ENCODE measurements around the gene UFD1. TPM values are rescaled to one million over a fixed set of nuclear protein-coding genes. Genes with fewer than 3 reads are reported as not detected.
"Not testable (repeated sequence)": the region's sequence is repeated elsewhere in the genome, so short reads cannot be mapped to it uniquely, and the experiment has no call there.

The UFD1 gene
- total RNA-seq, 4 donors from 2014 or later: 27.9 to 56.1 (median 52.5) TPM

DNA sequence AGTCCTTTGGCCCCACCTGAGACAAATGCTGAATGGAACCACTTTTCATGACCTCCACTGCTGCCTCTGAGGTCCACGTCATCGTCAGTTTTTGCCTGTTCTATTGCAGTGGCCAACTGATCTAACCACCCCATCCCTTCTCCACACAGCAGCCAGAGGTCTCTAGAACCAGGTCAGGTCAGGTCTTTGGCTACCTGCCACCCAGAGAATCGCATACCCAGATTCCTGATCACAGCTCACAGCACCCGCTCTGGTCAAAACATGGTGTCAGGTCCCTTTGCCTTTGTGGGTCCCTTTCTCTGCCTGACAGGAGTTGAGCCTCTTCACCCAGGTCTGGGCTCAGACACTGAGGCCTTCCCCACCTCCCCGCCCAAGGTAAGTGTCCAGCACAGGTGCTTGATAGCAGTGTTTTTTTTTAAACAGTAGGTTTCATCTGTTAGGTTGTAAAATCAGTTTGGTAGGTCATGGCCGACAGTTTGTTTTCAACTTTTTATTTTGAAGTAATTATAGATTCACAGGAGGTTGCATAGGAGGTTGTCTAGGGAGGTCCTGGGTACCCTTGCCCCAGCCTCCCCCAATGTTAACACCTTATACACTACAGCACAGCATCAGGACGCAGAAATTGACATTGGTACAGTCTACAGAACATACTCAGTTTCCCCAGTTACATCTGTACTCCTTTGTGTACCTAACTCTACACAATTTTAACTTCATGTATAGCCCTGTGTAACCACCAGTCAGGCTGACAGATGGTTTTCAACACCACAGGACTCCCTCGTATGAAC, 38.4 kb downstream of the UFD1 start:
- WGBS: 94% methylated on average over 7 of the region's 8 CpGs
- Histone ChIP-seq H3K36me3 (peaks cover 30% of the 10 kb centered on the region), H3K9me3 (no peaks in the 10 kb centered on the region), H3K27ac (no peak overlapping the region), H3K4me3 (no peak overlapping the region), H3K27me3 (no peaks in the 10 kb centered on the region), H3K4me1 (peaks cover 7% of the 10 kb centered on the region)
- DNase-seq (ENCODE audit: low spot score in 2 of 2): no peak
- TF ChIP-seq POLR2A (IDR thresholded peaks at IDR 0.05) (no peak), EP300 (IDR thresholded peaks at IDR 0.05) (no peak), POLR2AphosphoS5 (IDR thresholded peaks at IDR 0.05) (no peak)
- TF ChIP-seq, protein P1, sequence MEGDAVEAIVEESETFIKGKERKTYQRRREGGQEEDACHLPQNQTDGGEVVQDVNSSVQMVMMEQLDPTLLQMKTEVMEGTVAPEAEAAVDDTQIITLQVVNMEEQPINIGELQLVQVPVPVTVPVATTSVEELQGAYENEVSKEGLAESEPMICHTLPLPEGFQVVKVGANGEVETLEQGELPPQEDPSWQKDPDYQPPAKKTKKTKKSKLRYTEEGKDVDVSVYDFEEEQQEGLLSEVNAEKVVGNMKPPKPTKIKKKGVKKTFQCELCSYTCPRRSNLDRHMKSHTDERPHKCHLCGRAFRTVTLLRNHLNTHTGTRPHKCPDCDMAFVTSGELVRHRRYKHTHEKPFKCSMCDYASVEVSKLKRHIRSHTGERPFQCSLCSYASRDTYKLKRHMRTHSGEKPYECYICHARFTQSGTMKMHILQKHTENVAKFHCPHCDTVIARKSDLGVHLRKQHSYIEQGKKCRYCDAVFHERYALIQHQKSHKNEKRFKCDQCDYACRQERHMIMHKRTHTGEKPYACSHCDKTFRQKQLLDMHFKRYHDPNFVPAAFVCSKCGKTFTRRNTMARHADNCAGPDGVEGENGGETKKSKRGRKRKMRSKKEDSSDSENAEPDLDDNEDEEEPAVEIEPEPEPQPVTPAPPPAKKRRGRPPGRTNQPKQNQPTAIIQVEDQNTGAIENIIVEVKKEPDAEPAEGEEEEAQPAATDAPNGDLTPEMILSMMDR (IDR thresholded peaks at IDR 0.05): no peak

DNA sequence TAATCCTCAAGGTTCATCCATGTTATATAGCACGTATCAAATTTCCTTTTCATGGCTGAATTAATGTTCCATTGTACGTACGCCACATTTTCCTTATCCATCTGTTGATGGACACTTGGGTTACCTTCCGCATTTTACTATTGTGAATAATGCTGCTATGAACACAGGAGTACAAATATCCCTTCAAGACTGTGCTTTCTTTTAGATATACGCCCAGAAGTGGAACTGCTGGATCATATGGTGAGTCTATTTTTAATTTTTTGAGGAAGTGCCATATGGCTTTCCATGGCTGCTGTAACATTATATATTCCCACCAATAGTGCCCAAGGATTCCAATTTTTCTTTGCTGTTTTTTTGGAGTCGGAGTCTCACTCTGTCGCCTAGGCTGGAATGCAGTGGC, 40.7 kb downstream of the UFD1 start:
- Histone ChIP-seq H3K27ac (no peak overlapping the region), H3K27me3 (no peaks in the 10 kb centered on the region), H3K4me1 (peaks cover 6% of the 10 kb centered on the region), H3K36me3 (peaks cover 31% of the 10 kb centered on the region), H3K9me3 (no peaks in the 10 kb centered on the region), H3K4me3 (no peak overlapping the region)
- TF ChIP-seq, protein P1 (IDR thresholded peaks at IDR 0.05): no peak
- no peak for TF ChIP-seq POLR2A (IDR thresholded peaks at IDR 0.05)
- no peak for TF ChIP-seq EP300 (IDR thresholded peaks at IDR 0.05)
- TF ChIP-seq POLR2AphosphoS5 (IDR thresholded peaks at IDR 0.05): no peak
- DNase-seq (ENCODE audit: low spot score in 2 of 2): no peak
- WGBS: 66% methylated on average over 7 of the region's 7 CpGs

DNA sequence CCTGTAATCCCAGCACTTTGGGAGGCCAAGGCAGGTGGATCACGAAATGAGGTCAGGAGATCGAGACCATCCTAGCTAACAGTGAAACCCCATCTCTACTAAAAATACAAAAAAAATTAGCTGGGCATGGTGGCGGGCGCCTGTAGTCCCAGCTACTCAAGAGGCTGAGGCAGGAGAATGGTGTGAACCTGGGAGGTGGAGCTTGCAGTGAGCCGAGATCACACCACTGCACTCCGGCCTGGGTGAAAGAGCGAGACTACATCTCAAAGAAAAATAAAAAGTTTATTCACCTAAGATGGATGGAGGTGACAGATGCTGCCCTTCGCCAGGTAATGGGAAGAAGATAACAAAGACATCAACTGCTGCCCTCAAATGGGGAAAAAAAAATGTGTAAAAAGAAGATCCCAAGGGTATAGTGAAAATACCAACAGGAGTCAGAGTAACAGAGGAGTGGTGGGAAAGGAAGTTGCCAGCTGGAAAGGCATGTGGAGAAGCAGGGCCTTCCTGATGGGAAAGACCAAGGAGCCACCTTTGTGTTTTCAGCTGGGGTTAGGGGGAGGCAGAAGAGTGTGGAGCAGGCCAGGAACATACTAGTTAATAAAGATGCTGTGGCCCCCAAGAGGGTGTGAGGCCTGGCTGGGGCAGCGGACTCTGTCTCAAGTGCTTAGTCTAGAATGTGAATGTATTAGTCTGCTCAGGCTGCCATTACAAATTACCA, 42.4 kb downstream of the UFD1 start:
- Histone ChIP-seq H3K36me3 (peaks cover 26% of the 10 kb centered on the region), H3K4me1 (peaks cover 11% of the 10 kb centered on the region)
- not testable (repeated sequence) for DNase-seq (ENCODE audit: low spot score in 2 of 2); H3K27ac ChIP-seq; H3K9me3 ChIP-seq; H3K27me3 ChIP-seq; H3K4me3 ChIP-seq
- 91% methylated on average over 9 of the region's 9 CpGs for WGBS

DNA sequence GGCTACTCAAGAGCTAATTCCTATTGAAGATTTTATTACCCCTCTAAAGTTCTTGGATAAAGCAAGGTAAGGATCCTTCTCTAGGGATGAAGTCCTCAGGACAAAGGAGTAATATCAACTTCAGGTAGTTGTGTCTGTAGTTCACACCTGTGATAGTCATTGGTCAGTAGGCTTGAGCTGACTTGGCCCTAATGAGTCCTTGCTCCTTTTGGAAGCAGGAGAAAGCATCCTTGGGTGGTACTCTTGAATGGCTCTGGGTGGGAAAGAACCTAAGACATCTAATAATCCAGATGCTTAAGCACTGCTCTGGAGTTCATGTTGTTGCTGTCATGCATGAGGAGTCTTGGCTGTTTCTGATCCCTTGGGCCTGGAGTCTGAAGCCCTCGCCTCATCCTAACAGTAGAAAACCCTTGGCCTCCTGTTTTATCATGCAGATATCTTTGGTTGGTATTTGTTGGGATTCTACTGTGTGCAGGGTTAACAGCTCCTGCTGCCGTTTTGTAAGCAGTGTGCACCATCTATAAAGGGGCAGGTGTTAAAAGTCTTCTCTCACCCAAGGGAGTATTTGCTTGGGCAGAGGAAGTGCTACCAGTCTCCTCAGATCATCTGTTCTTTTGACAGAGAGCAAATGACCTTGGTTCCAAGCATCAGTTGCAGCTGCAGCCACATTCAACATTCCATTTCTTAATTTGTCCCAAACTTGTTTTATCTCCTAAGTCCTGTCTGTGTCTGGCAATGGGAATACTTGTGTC, 44.0 kb downstream of the UFD1 start:
- H3K27me3 ChIP-seq: no peaks in the 10 kb centered on the region
- TF ChIP-seq, protein P1 (IDR thresholded peaks at IDR 0.05): no peak
- TF ChIP-seq POLR2AphosphoS5 (IDR thresholded peaks at IDR 0.05) (no peak), EP300 (IDR thresholded peaks at IDR 0.05) (no peak), POLR2A (IDR thresholded peaks at IDR 0.05) (no peak)
- H3K9me3 ChIP-seq: no peaks in the 10 kb centered on the region
- no peak for DNase-seq (ENCODE audit: low spot score in 2 of 2)
- peaks cover 22% of the 10 kb centered on the region for H3K4me1 ChIP-seq
- peaks cover 26% of the 10 kb centered on the region for H3K36me3 ChIP-seq
- 85% methylated on average over 2 of the region's 2 CpGs for WGBS
- no peak overlapping the region for H3K4me3 ChIP-seq
- no peak overlapping the region for H3K27ac ChIP-seq

DNA sequence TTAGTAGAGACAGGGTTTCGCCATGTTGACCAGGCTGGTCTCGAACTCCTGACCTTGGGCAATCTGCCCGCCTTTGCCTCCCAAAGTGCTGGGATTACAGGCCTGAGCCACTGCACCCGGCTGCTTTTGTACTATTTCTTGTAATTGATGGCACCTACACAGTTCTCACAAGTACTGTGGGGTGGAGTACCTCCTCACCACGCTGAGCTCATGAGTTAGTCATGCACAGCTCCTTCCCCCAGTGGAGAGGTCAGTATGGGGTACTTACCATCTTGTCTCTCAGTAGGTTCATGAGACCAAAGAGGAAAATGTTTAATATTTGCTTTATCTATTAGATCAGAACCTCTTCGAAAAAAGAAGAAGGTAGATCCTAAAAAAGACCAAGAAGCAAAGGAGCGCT, 44.6 kb downstream of the UFD1 start:
- H3K4me3 ChIP-seq: no peak overlapping the region
- 95% methylated on average over 7 of the region's 7 CpGs for WGBS
- peaks cover 28% of the 10 kb centered on the region for H3K4me1 ChIP-seq
- H3K9me3 ChIP-seq: no peaks in the 10 kb centered on the region
- no peaks in the 10 kb centered on the region for H3K27me3 ChIP-seq
- H3K36me3 ChIP-seq: peaks cover 26% of the 10 kb centered on the region
- TF ChIP-seq POLR2A (IDR thresholded peaks at IDR 0.05): no peak
- no peak for TF ChIP-seq EP300 (IDR thresholded peaks at IDR 0.05)
- TF ChIP-seq POLR2AphosphoS5 (IDR thresholded peaks at IDR 0.05): no peak
- TF ChIP-seq, protein P1 (IDR thresholded peaks at IDR 0.05): no peak
- no peak for DNase-seq (ENCODE audit: low spot score in 2 of 2)
- no peak overlapping the region for H3K27ac ChIP-seq
